GM03348 (cell line): Measurements from ENCODE around the gene SLC37A3.
"Not testable (repeated sequence)": the region's sequence is repeated elsewhere in the genome, so short reads cannot be mapped to it uniquely, and the experiment has no call there.

Experiments
- DNase-seq: peaks from one replicate; pipeline ENCODE4 v3.0.0; 2012; ENCODE audit warnings: low spot score

Gene SLC37A3

DNA sequence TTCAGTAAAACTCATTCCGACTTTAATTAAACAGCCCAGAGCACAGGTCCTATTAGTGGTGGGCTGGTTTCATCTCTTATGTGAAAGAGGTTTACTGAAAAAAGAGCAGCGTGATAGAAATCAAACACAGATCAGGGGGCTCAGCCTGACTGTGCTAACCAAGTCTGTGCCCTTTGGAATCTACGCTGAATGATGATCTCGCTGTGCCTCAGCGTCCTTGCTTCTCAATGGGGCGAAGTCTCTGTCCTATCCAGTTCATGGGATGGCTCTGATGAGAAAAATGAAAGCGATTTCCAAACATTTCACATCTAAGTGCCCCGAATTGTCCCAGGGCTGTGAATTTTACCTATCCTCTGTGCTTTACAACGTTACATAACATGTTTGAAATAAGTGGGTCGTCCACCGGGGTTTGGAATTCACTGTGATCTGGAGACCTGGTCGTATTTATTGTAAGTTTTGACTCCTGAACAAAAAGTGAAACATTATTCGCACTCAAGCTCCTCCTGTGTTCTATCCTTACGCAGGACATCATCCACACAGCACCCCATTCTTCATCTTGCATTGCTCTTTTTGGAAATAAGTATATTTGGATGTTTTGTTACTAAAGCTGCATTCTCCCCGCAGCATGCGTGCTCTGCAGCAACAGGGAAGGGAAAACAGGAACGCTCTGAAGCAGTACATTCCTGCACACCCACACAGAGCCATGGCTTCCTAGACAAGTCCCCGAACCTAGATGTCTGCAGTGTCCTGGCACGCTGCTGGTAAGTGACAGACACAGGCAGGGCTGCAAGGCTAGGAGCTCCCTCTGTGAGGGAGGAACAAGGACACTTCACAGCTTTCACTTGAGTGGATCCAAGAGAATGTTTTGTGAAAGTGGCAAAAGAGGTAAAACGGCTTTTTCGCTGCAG is 83.5 kb downstream of the SLC37A3 start:
- no peak for DNase-seq

DNA sequence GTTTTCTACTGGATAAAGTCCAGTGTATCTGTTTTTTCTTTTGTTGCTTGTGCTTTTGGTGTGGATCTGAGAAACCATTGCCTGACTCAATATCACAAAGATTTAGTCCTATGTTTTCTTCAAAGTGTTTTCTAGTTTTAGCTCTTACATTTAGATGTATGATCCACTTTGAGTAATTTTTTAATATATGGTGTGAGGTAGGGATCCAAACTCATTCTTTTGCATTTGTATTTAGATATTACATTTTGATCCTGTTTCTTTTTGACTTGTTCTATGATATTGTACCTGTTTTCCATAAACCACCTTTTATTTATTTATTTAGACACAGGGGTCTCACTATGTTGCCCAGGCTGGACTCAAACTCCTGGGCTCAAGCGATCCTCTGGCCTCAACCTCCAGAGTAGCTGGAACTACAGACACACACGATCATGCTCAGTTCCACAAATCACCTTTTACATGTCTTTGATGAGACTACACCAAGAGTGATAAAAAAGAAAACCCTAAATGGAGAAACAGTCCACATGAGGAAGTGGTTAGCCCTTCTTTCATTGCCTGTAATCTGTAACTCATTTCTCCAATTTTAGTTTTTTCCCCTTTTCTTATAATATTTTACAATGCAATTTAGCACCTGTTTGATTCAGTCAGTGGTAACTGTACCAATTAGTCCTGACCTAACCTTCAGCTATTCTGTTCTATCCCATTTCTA is 86.0 kb downstream of the SLC37A3 start:
- no peak for DNase-seq

DNA sequence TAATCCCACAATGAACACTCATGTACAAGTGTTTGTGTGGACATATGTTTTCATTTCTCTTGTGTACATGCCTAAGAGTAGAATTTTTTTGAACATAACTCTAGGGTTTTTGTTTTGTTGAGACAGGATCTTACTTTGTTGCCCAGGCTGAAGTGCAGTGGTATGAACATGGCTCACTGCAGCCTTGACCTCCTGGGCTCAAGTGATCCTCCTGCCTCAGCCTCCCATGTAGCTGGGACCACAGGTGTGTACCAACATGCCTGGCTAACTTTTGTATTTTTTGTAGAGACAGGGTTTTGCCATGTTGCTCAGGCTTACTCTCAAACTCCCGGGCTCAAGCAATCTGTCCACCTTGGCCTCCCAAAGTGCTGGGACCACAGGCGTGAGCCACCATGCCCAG is 87.2 kb downstream of the SLC37A3 start:
- not testable (repeated sequence) for DNase-seq

DNA sequence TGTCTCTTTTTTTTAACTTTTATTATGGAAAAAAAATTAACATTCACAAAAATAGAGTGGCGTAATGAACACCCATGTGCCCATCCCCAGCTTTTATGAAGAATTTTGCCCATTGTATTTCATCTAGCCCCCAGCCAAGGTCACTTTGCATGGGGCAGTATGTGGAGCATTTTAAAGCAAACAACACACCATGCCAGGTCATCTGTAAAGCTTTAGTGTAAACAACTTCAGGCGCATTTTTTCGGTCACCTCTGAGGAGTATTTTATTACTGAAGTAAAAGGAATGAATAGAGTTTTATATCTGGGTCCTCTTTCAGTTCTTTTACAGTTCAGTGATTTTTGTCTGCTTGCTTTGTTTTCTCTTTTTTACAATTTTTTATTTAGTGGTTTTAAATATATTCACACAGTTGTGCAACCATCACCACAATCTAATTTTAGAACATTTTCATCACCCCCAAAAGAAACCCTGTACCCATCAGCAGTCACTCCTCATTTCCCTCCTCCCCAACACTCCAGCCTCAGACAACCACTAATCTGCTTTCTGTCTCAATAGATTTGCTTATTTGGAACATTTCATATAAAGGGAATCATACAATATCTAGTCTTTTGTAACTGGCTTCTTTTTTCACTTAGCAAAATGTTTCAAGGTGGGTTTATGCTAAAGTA is 87.9 kb downstream of the SLC37A3 start:
- DNase-seq = no peak

DNA sequence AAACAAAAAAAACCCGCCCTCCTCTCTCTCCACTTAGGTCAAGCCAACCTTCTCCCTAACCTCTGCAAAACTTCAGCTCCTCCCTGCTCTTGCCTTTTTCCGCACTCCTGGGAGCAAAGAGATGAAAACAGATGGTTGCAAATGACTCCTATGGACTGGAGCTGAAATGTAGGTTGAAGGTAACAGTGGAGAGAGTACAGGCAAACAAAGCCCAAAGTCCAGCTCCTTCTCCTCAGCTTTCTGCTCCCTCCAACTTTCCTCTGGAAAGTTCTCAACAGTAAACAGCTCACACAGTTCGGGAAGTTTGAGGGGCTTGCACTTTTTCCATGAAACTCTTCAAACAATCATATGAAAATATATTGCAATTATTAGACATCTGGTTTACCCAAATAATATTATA is 90.3 kb downstream of the SLC37A3 start:
- DNase-seq = no peak

DNA sequence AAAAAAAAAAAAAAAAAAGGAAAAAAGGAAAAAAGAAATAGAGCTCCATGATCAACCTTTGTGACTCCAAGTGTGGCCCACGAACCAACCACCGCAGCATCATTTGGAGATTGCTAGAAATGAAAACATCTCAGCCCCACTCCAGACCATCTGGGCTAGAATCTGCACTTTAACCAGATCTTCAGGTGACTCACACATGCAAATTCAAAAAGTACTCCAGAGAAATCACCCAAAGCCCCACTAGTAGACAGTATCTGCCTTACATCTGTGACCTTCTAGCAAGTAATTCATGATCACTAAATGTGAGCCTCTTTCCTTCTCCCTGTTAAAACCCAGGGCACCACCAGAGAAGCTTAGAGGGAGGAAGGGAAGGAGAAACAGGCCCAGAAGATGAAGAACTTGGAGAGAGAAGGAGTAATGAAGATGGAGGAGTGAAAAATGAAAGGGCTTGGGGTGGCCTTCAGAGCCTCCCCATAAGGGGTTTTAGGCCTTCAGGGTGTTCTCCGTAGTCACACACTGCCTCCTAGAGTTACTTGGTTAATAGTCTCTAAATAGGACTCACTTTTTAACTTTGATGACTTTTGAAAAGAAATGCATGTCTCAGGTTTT is 94.0 kb downstream of the SLC37A3 start:
- peak; percentile 39 for DNase-seq

DNA sequence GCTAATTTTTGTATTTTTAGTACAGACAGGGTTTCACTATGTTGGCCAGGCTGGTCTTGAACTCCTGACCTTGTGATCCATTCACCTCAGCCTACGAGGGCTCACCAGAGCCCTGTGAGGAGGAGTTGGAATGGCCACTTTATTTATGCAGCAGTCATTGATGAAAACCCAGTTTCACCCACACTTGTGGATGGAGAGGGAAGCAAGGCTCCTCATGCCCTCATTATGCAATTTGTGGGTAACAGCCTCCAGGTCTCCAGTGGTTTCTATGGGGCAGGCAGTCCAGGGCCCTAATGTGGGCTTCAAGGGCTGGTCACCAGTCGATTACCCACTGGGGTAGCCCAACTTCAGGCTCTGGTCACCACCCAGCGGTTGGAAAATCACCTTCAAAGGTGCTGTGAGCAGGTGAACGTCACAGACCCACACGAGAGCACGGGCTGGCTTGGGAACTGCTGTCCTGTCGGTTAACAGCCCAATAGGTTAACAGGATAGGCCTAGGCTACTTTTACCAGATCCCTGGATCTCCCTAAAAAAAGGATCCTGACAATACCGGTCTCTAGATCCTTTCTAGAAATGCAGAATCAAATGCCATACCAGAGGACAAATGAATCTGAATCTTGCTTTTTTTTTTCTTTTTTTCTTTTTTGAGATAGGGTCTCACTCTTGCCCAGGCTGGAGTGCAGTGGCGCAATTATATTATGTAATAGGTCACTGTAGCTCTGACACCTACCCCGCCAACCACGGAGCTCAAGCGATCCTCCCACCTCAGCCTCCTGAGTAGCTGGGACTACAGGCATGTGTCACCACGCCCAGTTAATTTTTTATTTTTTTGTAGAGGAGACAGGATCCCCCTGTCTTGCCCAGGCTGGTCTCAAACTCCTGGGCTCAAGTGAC is 97.8 kb downstream of the SLC37A3 start:
- DNase-seq = no peak

DNA sequence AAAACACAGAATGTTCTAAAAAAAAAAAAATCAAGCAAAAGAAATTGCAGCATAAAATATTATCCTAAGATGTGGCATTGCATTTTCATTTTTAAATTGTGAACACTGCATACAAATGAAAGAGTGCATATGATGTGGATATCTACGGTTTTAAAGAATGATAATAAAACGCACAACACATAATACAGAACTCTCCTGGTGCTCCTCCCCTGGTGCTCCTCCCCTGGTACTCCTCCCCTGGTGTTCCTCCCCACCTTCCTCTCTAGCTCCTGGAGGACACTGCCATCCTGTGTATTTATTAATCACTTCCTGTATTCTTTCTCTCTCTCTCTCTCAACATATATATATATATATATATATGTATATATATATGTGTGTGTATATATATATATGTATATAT is 100.1 kb downstream of the SLC37A3 start:
- no peak for DNase-seq

DNA sequence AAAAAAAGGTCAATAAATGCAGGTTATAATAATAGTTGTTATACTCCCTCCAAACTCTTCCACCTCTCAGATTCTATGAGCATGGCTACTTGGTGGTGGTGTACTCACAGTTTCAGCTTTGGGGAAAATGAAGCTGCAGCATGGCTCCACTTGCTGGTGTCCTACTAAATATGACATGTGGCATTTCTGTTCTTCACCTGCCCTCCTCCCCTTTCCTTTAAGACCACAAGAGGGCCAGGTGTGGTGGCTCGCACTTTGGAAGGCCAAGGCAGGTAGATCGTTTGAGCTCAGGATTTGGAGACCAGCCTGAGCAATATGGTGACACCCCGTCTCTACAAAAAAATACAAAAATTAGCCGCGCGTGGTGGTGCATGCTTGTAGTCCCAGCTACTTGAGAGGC is 101.1 kb downstream of the SLC37A3 start:
- DNase-seq = no peak

DNA sequence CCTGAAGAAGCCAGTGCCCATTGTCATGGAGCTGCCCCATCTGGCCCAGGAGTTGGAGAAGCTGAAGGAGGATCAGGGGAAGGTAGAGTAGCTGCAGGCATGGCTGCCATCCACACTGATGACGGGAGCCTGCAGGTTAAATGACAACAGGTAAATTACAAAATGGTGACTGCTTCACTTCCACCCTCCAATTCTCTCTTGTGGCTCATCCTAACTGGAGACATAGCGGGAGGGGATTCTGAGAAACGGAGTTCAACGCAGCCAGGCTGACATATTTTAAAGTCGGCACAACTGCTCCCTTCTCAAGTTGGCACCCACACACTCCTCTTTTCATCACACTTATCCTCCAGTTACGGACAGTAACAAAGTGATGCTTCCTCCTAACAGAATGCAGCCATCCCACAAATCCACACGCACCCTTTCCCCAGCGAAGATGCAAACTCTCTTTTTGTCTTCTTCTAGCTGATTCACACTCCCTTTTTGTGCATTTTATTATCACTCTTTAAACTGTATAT is 103.0 kb downstream of the SLC37A3 start:
- DNase-seq = no peak

DNA sequence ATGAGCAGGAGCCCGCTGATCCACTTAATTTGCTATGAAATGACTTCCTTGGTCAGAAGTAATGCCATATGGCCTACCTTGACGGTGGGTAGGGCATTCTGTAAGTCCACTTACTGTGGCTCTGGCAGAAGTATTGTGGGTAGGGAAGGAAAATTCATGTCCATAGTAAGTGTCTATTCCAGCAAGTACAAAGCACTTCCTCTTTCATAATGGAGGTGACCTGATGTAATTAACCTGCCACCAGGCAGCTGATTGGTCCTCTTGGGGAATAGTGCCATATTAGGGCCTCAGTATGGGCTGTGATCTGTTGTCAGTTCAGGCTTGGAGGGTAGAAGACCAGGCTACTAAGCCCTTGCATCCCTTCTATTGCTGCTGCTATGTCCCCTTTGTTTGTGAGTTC is 103.9 kb downstream of the SLC37A3 start:
- no peak for DNase-seq

DNA sequence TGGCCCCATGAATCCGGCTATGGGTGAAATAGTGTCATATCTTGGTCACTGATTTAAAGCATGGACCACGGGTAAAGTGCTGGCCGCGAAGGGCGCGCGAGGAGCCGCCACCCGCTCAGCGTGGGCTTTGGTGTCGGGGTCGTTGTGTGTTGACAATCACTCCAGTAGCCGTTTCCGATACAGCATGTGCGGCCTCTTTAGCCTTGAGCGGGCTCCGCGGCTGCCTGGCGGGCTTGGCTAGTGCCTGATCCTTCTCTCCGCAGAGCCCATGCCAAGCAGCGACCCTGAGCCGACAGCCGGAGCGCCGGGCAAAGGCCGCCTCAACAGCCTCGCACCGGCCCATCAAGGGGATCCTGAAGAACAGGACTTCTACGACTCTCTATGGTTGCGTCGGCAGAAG is 105.9 kb downstream of the SLC37A3 start:
- no peak for DNase-seq

DNA sequence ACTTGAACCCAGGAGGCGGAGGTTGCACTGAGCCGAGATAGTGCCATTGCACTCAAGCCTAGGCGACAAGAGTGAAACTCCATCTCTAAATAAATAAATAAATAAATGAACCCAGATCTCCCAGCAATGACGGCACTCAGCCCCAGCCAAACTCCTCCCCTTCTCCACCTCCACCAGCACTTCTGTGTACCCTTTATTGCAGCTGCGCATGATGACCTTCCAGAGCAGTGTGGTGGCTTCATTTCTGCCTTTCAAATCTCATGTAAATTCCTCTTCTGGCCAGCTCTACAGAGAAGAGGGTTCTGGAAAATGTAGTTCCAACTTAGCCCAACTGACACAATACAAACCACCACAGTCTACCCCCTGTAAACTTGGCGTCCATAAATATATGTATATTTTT is 108.5 kb downstream of the SLC37A3 start:
- no peak for DNase-seq

DNA sequence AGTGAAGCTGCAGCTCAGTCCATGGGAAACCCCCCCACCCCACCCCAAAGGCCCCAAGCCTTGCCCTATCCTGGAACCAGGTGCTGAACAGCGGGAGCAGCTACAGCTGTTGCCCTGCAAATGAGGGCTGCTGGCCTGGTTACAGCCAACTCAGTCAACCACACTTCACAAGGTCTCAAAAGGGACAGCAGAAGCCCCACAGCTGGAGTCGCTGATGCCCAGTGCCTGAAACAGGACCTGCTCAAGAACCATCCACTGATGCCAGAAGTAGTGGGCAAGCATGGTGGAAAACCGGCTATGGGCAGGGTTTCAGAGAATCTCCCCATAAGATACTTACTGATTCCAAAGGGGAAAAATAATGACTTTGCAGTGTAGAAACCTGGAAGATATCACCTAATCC is 110.3 kb downstream of the SLC37A3 start:
- no peak for DNase-seq

DNA sequence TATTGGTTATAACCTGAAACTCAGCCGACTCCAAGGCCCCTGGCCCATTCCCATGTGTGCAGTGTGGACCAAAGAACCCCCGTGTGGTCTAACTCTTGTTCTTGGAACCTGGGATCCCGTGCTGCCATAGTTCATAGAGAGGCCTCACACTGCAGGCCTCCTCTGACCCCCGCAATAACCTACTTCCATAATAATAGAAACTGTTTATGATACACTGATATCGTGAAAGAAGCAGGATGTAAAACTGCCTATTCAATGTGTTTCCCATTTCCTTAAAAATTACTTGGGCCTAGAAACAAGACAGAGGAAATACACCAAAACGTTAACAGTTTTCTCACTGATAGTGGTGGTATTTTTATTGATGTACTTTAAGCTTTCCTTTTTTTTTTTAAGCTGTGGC is 112.4 kb downstream of the SLC37A3 start:
- no peak for DNase-seq

DNA sequence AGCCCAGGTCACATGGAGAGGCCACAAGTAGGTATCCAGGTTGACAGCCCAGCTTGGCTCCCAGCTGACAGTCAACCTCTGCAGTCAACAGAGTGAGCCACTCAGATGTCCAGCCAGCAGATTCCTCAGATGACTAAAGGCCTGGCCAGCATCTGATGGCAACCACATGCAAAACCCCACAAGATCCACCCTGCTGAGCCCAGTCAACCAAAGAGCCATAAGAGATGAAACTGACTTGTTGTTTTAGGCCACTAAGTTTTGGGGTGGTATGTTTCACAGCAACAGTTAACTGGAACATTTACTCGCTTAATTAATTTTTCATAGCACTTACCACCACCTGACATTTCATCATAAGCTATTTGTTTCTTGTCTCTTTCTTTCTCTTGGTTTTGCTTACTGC is 114.3 kb downstream of the SLC37A3 start:
- no peak for DNase-seq
